CD14-positive monocyte (primary cell): ENCODE data around the gene CSNK1G1. TPM values are rescaled to one million over a fixed set of nuclear protein-coding genes. Genes with fewer than 3 reads are reported as not detected.

Experiments used
- DNase-seq, 3 donors: peaks; one replicate each; pipeline ENCODE4 v3.0.0-alpha.2; 2011 to 2022
- H2AFZ ChIP-seq: 2 replicates; pipeline ENCODE4 v1.6.0; 2012; ENCODE audit warnings: mild to moderate bottlenecking, low read depth, low read length, inconsistent platforms; ENCODE audit not compliant: insufficient read depth, poor library complexity, severe bottlenecking
- H3K27ac ChIP-seq, 2 donors: 1 replicate in 1 of 2; 2 replicates in 1 of 2; pipeline ENCODE4 v1.5.1; 2012 to 2013; ENCODE audit warnings: low read length in 2 of 2, control low read depth in 1 of 2, inconsistent platforms in 1 of 2, low read depth in 1 of 2, mild to moderate bottlenecking in 1 of 2
- H3K27me3 ChIP-seq, 2 donors: one replicate each; pipeline versions ENCODE4 v1.6.0 to v1.6.1; 2011 to 2013; ENCODE audit warnings: low read length in 2 of 2; ENCODE audit not compliant: control insufficient read depth in 2 of 2, insufficient read depth in 2 of 2
- H3K36me3 ChIP-seq, 2 donors: replicated peaks in 1 of 2; 1 replicate in 1 of 2; 2 replicates in 1 of 2; pipeline versions ENCODE4 v1.5.1 to v1.6.1; 2012 to 2013; ENCODE audit warnings: low read length in 2 of 2, control low read depth in 1 of 2, inconsistent platforms in 1 of 2, mild to moderate bottlenecking in 1 of 2; ENCODE audit not compliant: insufficient read depth in 2 of 2, control insufficient read depth in 1 of 2
- H3K4me1 ChIP-seq, 2 donors: 1 replicate in 1 of 2; 2 replicates in 1 of 2; pipeline versions ENCODE4 v1.5.1 to v1.6.1; 2012 to 2013; ENCODE audit warnings: low read length in 2 of 2, control low read depth in 1 of 2, inconsistent platforms in 1 of 2, mild to moderate bottlenecking in 1 of 2, moderate library complexity in 1 of 2; ENCODE audit not compliant: insufficient read depth in 2 of 2, control insufficient read depth in 1 of 2
- H3K4me2 ChIP-seq: replicated peaks from 2 replicates; pipeline ENCODE3; 2012; ENCODE audit warnings: low read length, moderate library complexity, mild to moderate bottlenecking; ENCODE audit not compliant: poor library complexity, severe bottlenecking; ENCODE audit errors: extremely low read depth
- H3K4me3 ChIP-seq, 3 experiments: fragments of 200-600 bp in 1 of 3; sonication (generic) in 1 of 3; replicated peaks in 1 of 3; 1 replicate in 2 of 3; 2 replicates in 1 of 3; pipeline ENCODE4 v1.5.1; 2011 to 2013; ENCODE audit warnings: low read length in 3 of 3, mild to moderate bottlenecking in 3 of 3, control low read depth in 2 of 3, low read depth in 2 of 3, inconsistent platforms in 1 of 3, moderate library complexity in 1 of 3
- H3K79me2 ChIP-seq: 2 replicates; pipeline ENCODE4 v1.6.0; 2012; ENCODE audit warnings: mild to moderate bottlenecking, control low read depth, inconsistent platforms, low read length, moderate library complexity; ENCODE audit not compliant: insufficient read depth
- H3K9ac ChIP-seq: 2 replicates; pipeline ENCODE4 v1.6.0; 2017; ENCODE audit warnings: low read length, mild to moderate bottlenecking; ENCODE audit not compliant: insufficient read depth, poor library complexity, severe bottlenecking
- H3K9me3 ChIP-seq, 2 donors: replicated peaks in 1 of 2; 1 replicate in 1 of 2; 2 replicates in 1 of 2; pipeline versions ENCODE4 v1.5.1 to v1.6.1; 2012 to 2013; ENCODE audit warnings: low read length in 2 of 2, control low read depth in 1 of 2; ENCODE audit not compliant: control insufficient read depth in 1 of 2, insufficient read depth in 1 of 2
- H4K20me1 ChIP-seq: 2 replicates; pipeline ENCODE4 v1.6.0; 2012; ENCODE audit warnings: mild to moderate bottlenecking, low read length, control low read depth, moderate library complexity; ENCODE audit not compliant: insufficient read depth
- H3K27ac Mint-ChIP-seq, 7 donors: one replicate each; pipeline ENCODE4 v1.8.0; 2020; ENCODE audit warnings: mild to moderate bottlenecking in 7 of 7, mixed read lengths in 7 of 7, moderate library complexity in 6 of 7, inconsistent platforms in 2 of 7
- H3K27me3 Mint-ChIP-seq, 3 donors: one replicate each; pipeline ENCODE4 v1.8.0; 2021 to 2022; ENCODE audit warnings: low read depth in 3 of 3, mild to moderate bottlenecking in 3 of 3, mixed read lengths in 3 of 3, moderate library complexity in 3 of 3, inconsistent platforms in 1 of 3
- H3K36me3 Mint-ChIP-seq, 2 donors: one replicate each; pipeline ENCODE4 v1.8.0; 2020; ENCODE audit warnings: mixed read lengths in 2 of 2, inconsistent platforms in 1 of 2, mild to moderate bottlenecking in 1 of 2
- H3K4me1 Mint-ChIP-seq: one replicate; pipeline ENCODE4 v1.8.0; 2020; ENCODE audit warnings: mild to moderate bottlenecking, mixed read lengths
- H3K4me3 Mint-ChIP-seq, 2 donors: one replicate each; pipeline ENCODE4 v1.8.0; 2020; ENCODE audit warnings: mild to moderate bottlenecking in 2 of 2, mixed read lengths in 2 of 2, moderate library complexity in 1 of 2
- H3K9me3 Mint-ChIP-seq, 7 donors: one replicate each; pipeline ENCODE4 v1.8.0; 2020 to 2022; ENCODE audit warnings: mixed read lengths in 7 of 7, mild to moderate bottlenecking in 6 of 7, moderate library complexity in 6 of 7, inconsistent platforms in 2 of 7
- WGBS: methylation state at CpG from one replicate; pipeline ENCODE4 v1.1.5; 2013; ENCODE audit warnings: missing lambda C conversion rate; ENCODE audit not compliant: insufficient coverage; 5-methylcytosine and 5-hydroxymethylcytosine counted together
- intact Hi-C, 2 donors: fragments of 100-400 bp; cut with micrococcal nuclease; formaldehyde crosslinking; loops; one replicate each; pipeline versions ENCODE4 v1.15.0 to v1.15.1; 2023
- polyA plus RNA-seq, 3 donors: library from polyadenylated mRNA; depleted of rRNA in 1 of 3; unstranded in 2 of 3; stranded (reverse) in 1 of 3; fragments of 300-500 nt in 2 of 3; fragments of >200 nt in 1 of 3; fragmentation: Illumina TruSeq in 2 of 3; gene quantifications; 1 replicate in 2 of 3; 2 replicates in 1 of 3; pipeline ENCODE4 v1.2.3, GENCODE V29; 2012 to 2021
- TF ChIP-seq, protein P1 (sequence below): fragments of 200-600 bp; IDR thresholded peaks from one replicate; pipeline ENCODE4 v1.8.0; 2022; ENCODE audit warnings: antibody characterized with exemption, mild to moderate bottlenecking

Gene CSNK1G1
- polyA plus RNA-seq, 3 donors = 4.3 to 8.6 (median 7.7) TPM

DNA sequence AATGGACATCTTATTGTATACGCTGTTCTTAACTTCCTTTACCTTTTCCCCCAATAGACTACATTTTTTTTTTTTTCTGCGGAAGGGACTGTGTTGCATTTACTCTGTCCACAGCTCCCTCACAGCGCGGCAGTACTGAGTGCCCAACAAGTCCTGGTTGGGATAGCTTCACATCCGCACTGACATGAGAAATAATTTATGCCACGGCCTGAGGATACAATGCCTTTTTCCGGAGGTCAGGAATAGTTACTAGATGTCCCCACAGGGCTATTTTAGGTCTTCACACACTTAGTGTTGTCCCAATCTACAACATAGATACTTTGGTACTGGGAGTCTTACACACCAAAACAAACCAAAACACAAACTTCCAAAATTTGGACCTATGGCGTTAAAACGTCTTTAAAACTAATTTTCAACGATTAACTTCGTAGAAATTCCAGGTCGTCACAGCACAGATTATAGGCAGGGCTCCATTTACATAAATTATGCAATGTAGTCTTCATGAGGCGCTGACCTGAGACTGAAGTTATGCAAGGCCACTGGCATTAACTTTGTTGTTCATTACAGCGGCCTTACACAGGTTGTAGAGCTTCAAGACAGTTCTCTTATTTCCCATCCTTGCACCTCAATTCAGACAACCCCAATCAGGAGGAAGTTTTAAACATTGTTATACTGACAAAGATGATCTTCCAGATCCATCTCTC, 192.2 kb downstream of the CSNK1G1 start:
- Histone ChIP-seq H3K4me3 (peak overlapping the region; percentile 63 to 92 (median 67)), H3K27ac (peak overlapping the region; percentile 86 to 94), H3K27me3 (no peaks in the 10 kb centered on the region), H3K9ac (peak overlapping the region; percentile 76), H3K4me1 (peaks cover 29 to 34% of the 10 kb centered on the region in 2 donors), H3K9me3 (no peaks in the 10 kb centered on the region), H3K36me3 (peaks cover 16 to 19% of the 10 kb centered on the region in 2 donors), H4K20me1 (peaks cover 36% of the 10 kb centered on the region), H3K79me2 (peaks cover 37% of the 10 kb centered on the region), H2AFZ (peak overlapping the region; percentile 86), H3K4me2 (peak overlapping the region; percentile 89)
- Mint-ChIP-seq H3K4me1 (peaks cover 37% of the 10 kb centered on the region), H3K9me3 (no peaks in the 10 kb centered on the region), H3K36me3 (peaks cover 25 to 27% of the 10 kb centered on the region in 2 donors), H3K4me3 (peak overlapping the region; percentile 78 to 96), H3K27me3 (peaks cover 0 to 2% (median 0%) of the 10 kb centered on the region in 3 donors), H3K27ac (peak overlapping the region; percentile 93 to 96 (median 95))
- DNase-seq = peak; percentile 41 to 71 (median 66)
- TF ChIP-seq, protein P1, sequence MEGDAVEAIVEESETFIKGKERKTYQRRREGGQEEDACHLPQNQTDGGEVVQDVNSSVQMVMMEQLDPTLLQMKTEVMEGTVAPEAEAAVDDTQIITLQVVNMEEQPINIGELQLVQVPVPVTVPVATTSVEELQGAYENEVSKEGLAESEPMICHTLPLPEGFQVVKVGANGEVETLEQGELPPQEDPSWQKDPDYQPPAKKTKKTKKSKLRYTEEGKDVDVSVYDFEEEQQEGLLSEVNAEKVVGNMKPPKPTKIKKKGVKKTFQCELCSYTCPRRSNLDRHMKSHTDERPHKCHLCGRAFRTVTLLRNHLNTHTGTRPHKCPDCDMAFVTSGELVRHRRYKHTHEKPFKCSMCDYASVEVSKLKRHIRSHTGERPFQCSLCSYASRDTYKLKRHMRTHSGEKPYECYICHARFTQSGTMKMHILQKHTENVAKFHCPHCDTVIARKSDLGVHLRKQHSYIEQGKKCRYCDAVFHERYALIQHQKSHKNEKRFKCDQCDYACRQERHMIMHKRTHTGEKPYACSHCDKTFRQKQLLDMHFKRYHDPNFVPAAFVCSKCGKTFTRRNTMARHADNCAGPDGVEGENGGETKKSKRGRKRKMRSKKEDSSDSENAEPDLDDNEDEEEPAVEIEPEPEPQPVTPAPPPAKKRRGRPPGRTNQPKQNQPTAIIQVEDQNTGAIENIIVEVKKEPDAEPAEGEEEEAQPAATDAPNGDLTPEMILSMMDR = no peak
- intact Hi-C loops = loop anchor here (2.0 to 10.0 kb wide), 5 partner anchors 69 to 298 kb away; partner anchors contain the start of genes CIAO2A (in 1 of the 2), CSNK1G1 (in 1 of the 2), SNX1 (in 1 of the 2) and TRIP4 (in 1 of the 2)
- WGBS = 7% methylated on average over 3 of the region's 14 CpGs

DNA sequence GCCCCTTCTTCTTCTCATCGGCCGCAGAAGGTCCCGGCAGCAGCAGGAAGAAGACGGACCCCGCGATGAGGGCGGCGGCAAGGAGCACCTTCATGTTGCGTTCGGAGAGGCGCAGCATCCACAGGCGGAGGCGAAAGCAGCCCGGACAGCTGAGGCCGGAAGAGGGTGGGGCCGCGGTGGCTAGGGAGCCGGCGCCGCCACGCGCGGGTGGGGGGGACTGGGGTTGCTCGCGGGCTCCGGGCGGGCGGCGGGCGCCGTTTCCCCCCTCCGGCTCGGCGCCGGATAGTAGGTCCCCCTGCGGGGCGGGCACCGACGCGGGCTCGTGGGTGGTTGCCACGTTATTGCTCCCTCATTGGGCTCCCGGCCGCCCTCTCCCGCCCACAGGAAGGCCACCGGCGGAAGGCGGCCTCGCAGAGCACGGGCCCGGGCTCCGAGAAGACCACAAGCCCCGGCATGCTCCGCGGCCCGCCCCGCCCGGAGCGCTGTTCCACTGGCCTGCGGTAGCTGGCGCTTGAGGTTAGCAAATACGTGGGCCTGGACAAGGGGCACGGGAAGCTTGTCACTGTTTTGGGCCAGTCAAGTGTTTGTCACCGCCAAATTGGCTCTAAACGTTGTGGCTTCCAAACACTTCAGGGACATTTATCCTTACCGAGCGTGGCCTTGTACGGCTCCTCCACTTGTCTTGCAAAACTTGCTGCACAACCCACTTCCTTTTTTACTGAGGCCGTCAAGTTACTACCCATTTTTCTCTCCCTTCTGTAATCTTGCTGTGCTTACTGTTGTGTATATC, 192.9 kb downstream of the CSNK1G1 start, which contains the start of gene PPIB:
Gene PPIB, minus strand, starts transcription at position 154 of the 790 bp plus-strand sequence. Its CDS starts 36 bp downstream, at position 118.
- intact Hi-C loops = loop anchor here (2.0 to 10.0 kb wide), 5 partner anchors 68 to 299 kb away; partner anchors contain the start of genes CIAO2A (in 1 of the 2), CSNK1G1 (in 1 of the 2), SNX1 (in 1 of the 2) and TRIP4 (in 1 of the 2)
- Histone ChIP-seq H3K79me2 (peaks cover 44% of the 10 kb centered on the region), H3K4me2 (peak within 1 kb of the TSS; percentile 89), H3K4me1 (peaks cover 29 to 37% of the 10 kb centered on the region in 2 donors), H4K20me1 (peaks cover 43% of the 10 kb centered on the region), H3K36me3 (peaks cover 24 to 26% of the 10 kb centered on the region in 2 donors), H3K27me3 (no peaks in the 10 kb centered on the region), H3K9ac (peak within 1 kb of the TSS; percentile 86), H3K4me3 (peak within 1 kb of the TSS; percentile 73 to 92 (median 85)), H3K9me3 (no peaks in the 10 kb centered on the region), H2AFZ (peak within 1 kb of the TSS; percentile 86), H3K27ac (peak within 1 kb of the TSS; percentile 89 to 94)
- peak within 1 kb of the TSS; percentile 93 to 96 (median 95) for H3K27ac Mint-ChIP-seq
- WGBS = under 1% methylated on average over 65 of the region's 69 CpGs
- TF ChIP-seq, protein P1 = no peak
- peaks cover 41% of the 10 kb centered on the region for H3K4me1 Mint-ChIP-seq
- H3K9me3 Mint-ChIP-seq = no peaks in the 10 kb centered on the region
- H3K4me3 Mint-ChIP-seq = peak within 1 kb of the TSS; percentile 96
- DNase-seq = peak; percentile 93 to 96 (median 95)
- peaks cover 0 to 2% (median 0%) of the 10 kb centered on the region in 3 donors for H3K27me3 Mint-ChIP-seq
- peaks cover 31 to 32% of the 10 kb centered on the region in 2 donors for H3K36me3 Mint-ChIP-seq
